Mucosa of descending colon (tissue), 3 donors: ENCODE measurements around the gene POLL. TPM values are rescaled to one million over a fixed set of nuclear protein-coding genes. Genes with fewer than 3 reads are reported as not detected.
"Not testable (repeated sequence)": the region's sequence is repeated elsewhere in the genome, so short reads cannot be mapped to it uniquely, and the experiment has no call there.

Source experiments
- ATAC-seq: fragments of 200-7000 bp; cut with Tn5 transposase; one replicate; pipeline ENCODE4 v1.9.1; 2020; ENCODE audit warnings: mild to moderate bottlenecking, moderate library complexity
- DNase-seq, 3 donors: peaks; one replicate each; pipeline ENCODE4 v3.0.0-alpha.2; 2020
- H3K36me3 ChIP-seq: fragments of 200-600 bp; one replicate; pipeline ENCODE4 v1.8.0; 2021; ENCODE audit warnings: low read depth, mild to moderate bottlenecking
- H3K4me1 ChIP-seq: fragments of 200-600 bp; one replicate; pipeline ENCODE4 v1.8.0; 2021; ENCODE audit warnings: low read depth, mild to moderate bottlenecking
- H3K4me3 ChIP-seq: fragments of 200-600 bp; one replicate; pipeline ENCODE4 v1.8.0; 2021; ENCODE audit warnings: mild to moderate bottlenecking
- H3K9me3 ChIP-seq: fragments of 200-600 bp; one replicate; pipeline ENCODE4 v1.8.0; 2021; ENCODE audit warnings: mild to moderate bottlenecking
- CTCF ChIP-seq: fragments of 200-600 bp; IDR thresholded peaks from one replicate; pipeline ENCODE4 v1.8.0; 2022; ENCODE audit warnings: antibody characterized with exemption, mild to moderate bottlenecking
- intact Hi-C, 2 donors: fragments of 100-400 bp; cut with DNase I in 1 of 2; cut with micrococcal nuclease in 1 of 2; formaldehyde crosslinking; loops; one replicate each; pipeline versions ENCODE4 v1.11.0 to v1.11.1; 2022; cut with DNase I, micrococcal nuclease
- long read RNA-seq, 2 donors: library from polyadenylated mRNA; unstranded; transcript quantifications; one replicate each; pipeline ENCODE4 v2.0.0, GENCODE V29; 2019 to 2021
- total RNA-seq, 3 donors: library from RNA; stranded (reverse); fragmentation: NEBNext Ultra II Directional in 2 of 3; extraction: Animal tissue kit (Norgen Biotek cat#: 25700) in 2 of 3; gene quantifications; one replicate each; pipeline versions ENCODE4 v1.2.1 to v1.2.4, GENCODE V29; 2021 to 2023
- donor health status: DM: no; HTN: no; CAD: no; lungs with moderate emphysema.
- donor health status: DM: no; HTN: no; CAD: no.
- donor health status: DM: no; HTN: yes; CAD: no.

The POLL gene
- 10 to 100 TPM; 27.2 to 36.1 (median 32.1) TPM for total RNA-seq
- long read RNA-seq, donor 1, partial matches to known transcripts = 2 of 28 reads
- long read RNA-seq, donor 1, other reads (novel, unspliced or antisense) = 20 of 28 reads
- long read RNA-seq, donor 2, partial matches to known transcripts = 4 of 14 reads
- long read RNA-seq, donor 2, other reads (novel, unspliced or antisense) = 8 of 14 reads

GRCh38 chr10:101587725-101588653 is at the start of gene POLL, which contains the start of gene DPCD:
POLL (minus strand) TSS chr10:101588257; CDS start chr10:101587360, 897 bp downstream.
DPCD (plus strand) TSS chr10:101588321; CDS start chr10:101588337, 16 bp downstream.
- no peak for TF ChIP-seq CTCF
- peak; percentile 96 to 99 (median 97) for DNase-seq
- H3K9me3 ChIP-seq = no peaks in the 10 kb centered on the region
- H3K36me3 ChIP-seq = no peaks in the 10 kb centered on the region
- peaks cover 13% of the 10 kb centered on the region for H3K4me1 ChIP-seq
- peak within 1 kb of the TSS; percentile 65 for H3K4me3 ChIP-seq
- peak; percentile 99 for ATAC-seq
- intact Hi-C loops = no loop called here

GRCh38 chr10:101633510-101633909 is 45.5 kb upstream of the POLL start:
- DNase-seq, H3K9me3 ChIP-seq, H3K4me3 ChIP-seq, ATAC-seq, H3K4me1 ChIP-seq, H3K36me3 ChIP-seq, intact Hi-C loops: not testable (repeated sequence)

- DNase-seq (no peak), ATAC-seq (no peak)
- TF ChIP-seq CTCF = no peak
- no peaks in the 10 kb centered on the region for H3K9me3 ChIP-seq
- no peaks in the 10 kb centered on the region for H3K36me3 ChIP-seq
- no peak overlapping the region for H3K4me3 ChIP-seq
- intact Hi-C loops = no loop called here
- H3K4me1 ChIP-seq = no peaks in the 10 kb centered on the region
Measured at GRCh38 chr10:101631821-101632475, 43.9 kb upstream of the POLL start.

GRCh38 chr10:101630633-101630920 is 42.5 kb upstream of the POLL start:
- no peak for DNase-seq
- H3K36me3 ChIP-seq = no peaks in the 10 kb centered on the region
- TF ChIP-seq CTCF = no peak
- no peaks in the 10 kb centered on the region for H3K4me1 ChIP-seq
- intact Hi-C loops = no loop called here
- no peaks in the 10 kb centered on the region for H3K9me3 ChIP-seq
- ATAC-seq = no peak
- no peak overlapping the region for H3K4me3 ChIP-seq

GRCh38 chr10:101629837-101630632 is 42.0 kb upstream of the POLL start:
- no peak for TF ChIP-seq CTCF
- H3K4me3 ChIP-seq = no peak overlapping the region
- H3K4me1 ChIP-seq = no peaks in the 10 kb centered on the region
- intact Hi-C loops = no loop called here
- H3K9me3 ChIP-seq = no peaks in the 10 kb centered on the region
- ATAC-seq (no peak), DNase-seq (no peak)
- H3K36me3 ChIP-seq = no peaks in the 10 kb centered on the region
